AG09309 (cell line): ENCODE data around the gene MEGF10.

Experiments
- DNase-seq: peaks from one replicate; pipeline ENCODE4 v3.0.0-alpha.2; 2010; ENCODE audit warnings: low read depth
- H3K4me3 ChIP-seq: 2 replicates; pipeline ENCODE4 v1.5.1; 2011; ENCODE audit warnings: mild to moderate bottlenecking, low read depth, low read length, moderate library complexity; ENCODE audit not compliant: control insufficient read depth
- CTCF ChIP-seq: IDR thresholded peaks from 2 replicates; pipeline ENCODE4 v1.5.1; 2011; ENCODE audit warnings: mild to moderate bottlenecking, low read depth, low read length, inconsistent platforms; ENCODE audit not compliant: insufficient read depth, control insufficient read depth; ENCODE audit errors: missing control alignments

MEGF10 gene

DNA sequence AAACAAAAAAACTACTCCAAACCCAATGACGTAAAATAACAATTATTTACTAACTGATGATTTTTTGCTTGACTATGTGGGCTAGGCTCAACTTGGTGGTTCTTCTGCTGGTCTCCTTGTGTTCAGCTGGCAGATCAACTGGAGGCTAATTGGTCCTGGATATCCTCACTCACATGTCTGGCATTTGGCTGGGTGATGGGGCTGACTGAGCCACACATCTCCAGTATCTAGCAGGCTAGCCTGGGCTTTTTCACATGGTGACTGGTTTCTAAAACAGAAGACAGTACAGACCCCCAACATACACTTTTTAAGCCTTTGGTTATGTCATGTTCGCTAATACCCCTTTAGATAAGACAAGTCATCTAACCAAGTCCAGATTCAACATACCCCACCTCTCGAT, 122.1 kb downstream of the MEGF10 start:
- no peak for DNase-seq
- no peak for TF ChIP-seq CTCF
- no peak overlapping the region for H3K4me3 ChIP-seq

DNA sequence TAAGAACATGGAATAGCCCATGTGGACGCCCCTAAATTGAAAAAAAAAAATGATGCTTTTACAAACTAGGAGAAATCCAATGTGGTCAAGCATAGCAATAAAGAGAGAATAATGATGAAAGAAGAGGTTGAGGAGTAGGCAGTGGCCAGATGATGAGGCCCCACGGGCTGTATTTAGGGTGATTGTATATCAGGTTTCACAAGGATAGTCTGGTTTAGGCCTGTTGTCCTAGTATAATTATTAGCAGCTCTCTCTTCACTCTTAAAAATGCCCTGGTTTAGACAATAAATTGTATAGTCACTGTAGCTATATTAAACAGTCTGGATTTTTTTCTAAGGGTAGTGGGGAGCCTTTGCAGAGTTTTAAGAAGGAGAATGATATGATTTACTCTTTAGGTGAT, 124.4 kb downstream of the MEGF10 start:
- no peak for DNase-seq
- no peak for TF ChIP-seq CTCF
- H3K4me3 ChIP-seq, result no peak overlapping the region

- DNase-seq, result no peak
- TF ChIP-seq CTCF, result no peak
- no peak overlapping the region for H3K4me3 ChIP-seq
These were observed 126.3 kb downstream of the MEGF10 start for GRCh38 chr5:127416906-127417305.

GRCh38 chr5:127417528-127417927, 126.9 kb downstream of the MEGF10 start:
- no peak for DNase-seq
- H3K4me3 ChIP-seq, result no peak overlapping the region
- TF ChIP-seq CTCF, result no peak

GRCh38 chr5:127418367-127418766, 127.8 kb downstream of the MEGF10 start:
- no peak overlapping the region for H3K4me3 ChIP-seq
- DNase-seq, result no peak
- TF ChIP-seq CTCF, result no peak

GRCh38 chr5:127418974-127419682, 128.5 kb downstream of the MEGF10 start:
- no peak for DNase-seq
- no peak for TF ChIP-seq CTCF
- H3K4me3 ChIP-seq, result no peak overlapping the region
